DOHH2 (cell line): Measurements from ENCODE around the gene FAM210A.

ENCODE experiments used
- CTCF ChIP-seq: fragments of 200-600 bp; sonication (generic); IDR thresholded peaks from one replicate; pipeline ENCODE4 v1.5.1; 2014; ENCODE audit warnings: antibody characterized with exemption, mild to moderate bottlenecking, low read depth, low read length; ENCODE audit not compliant: poor library complexity, severe bottlenecking
- EZH2phosphoT487 ChIP-seq: fragments of 200-600 bp; sonication (generic); IDR thresholded peaks from 2 replicates; pipeline ENCODE4 v1.6.1; 2017; ENCODE audit warnings: borderline replicate concordance, mild to moderate bottlenecking, antibody characterized with exemption, low read length, moderate library complexity, mixed read lengths

GRCh38 chr18:13621886-13622619 is 104.3 kb downstream of the FAM210A start:
- TF ChIP-seq EZH2phosphoT487: no peak
- TF ChIP-seq CTCF: no peak
